ENCODE data around the gene ATP10A.

ATP10A gene

GRCh38 chr15:25849157-25849921 is 13.8 kb downstream of the ATP10A start:
- no peak overlapping the region for H3K14ac ChIP-seq (ENCODE audit: low read length)
- peak overlapping the region; percentile 20 for H3K27ac ChIP-seq (replicated peaks; ENCODE audit: low read length)
- H4K8ac ChIP-seq (ENCODE audit: low read depth, low read length): no peak overlapping the region
- H3K18ac ChIP-seq (ENCODE audit: low read length): no peak overlapping the region
- H3K4me3 ChIP-seq (ENCODE audit: low read length in 2 of 2): no peak overlapping the region
- H2AK5ac ChIP-seq (ENCODE audit: low read depth, low read length): no peak overlapping the region
- no peaks in the 10 kb centered on the region for H3K27me3 ChIP-seq (ENCODE audit: control insufficient read depth in 3 of 3, insufficient read depth in 3 of 3, low read depth in 1 of 3, low read length in 3 of 3)
- no peak overlapping the region for H3K4ac ChIP-seq (ENCODE audit: low read length)
- H4K91ac ChIP-seq (ENCODE audit: low read depth, low read length, poor library complexity): no peak overlapping the region
- H3K9ac ChIP-seq (ENCODE audit: low read depth, low read length, poor library complexity): no peak overlapping the region
- H2BK5ac ChIP-seq (ENCODE audit: low read length): no peak overlapping the region
- WGBS, 2 donors (ENCODE audit: extremely low coverage in 2 of 2, insufficient read length in 2 of 2, insufficient replicate concordance in 1 of 2): no CpG with 5 or more reads among the region's 11 CpGs
- peak overlapping the region; percentile 53 for H2AFZ ChIP-seq (ENCODE audit: low read length)
- H2BK15ac ChIP-seq (ENCODE audit: low read length): no peak overlapping the region
- no peak overlapping the region for H2BK12ac ChIP-seq (ENCODE audit: low read length)
- no peaks in the 10 kb centered on the region for H3K79me1 ChIP-seq (ENCODE audit: low read depth, low read length)
- no peaks in the 10 kb centered on the region for H3K9me3 ChIP-seq (replicated peaks in 1 of 2; ENCODE audit: control insufficient read depth in 2 of 2, insufficient read depth in 1 of 2, low read depth in 1 of 2, low read length in 2 of 2)
- no peak overlapping the region for H3K4me2 ChIP-seq (ENCODE audit: insufficient read depth, low read length, poor library complexity, severe bottlenecking)
- no peaks in the 10 kb centered on the region for H3K36me3 ChIP-seq (replicated peaks in 1 of 2; ENCODE audit: control insufficient read depth in 2 of 2, insufficient read depth in 2 of 2, low read length in 2 of 2)
- H3K23ac ChIP-seq (ENCODE audit: low read depth, low read length, poor library complexity): no peak overlapping the region
- H2BK120ac ChIP-seq (ENCODE audit: low read depth, low read length): no peak overlapping the region
- peaks cover 11 to 18% of the 10 kb centered on the region in 2 donors for H3K4me1 ChIP-seq (ENCODE audit: control insufficient read depth in 2 of 2, insufficient read depth in 1 of 2, low read depth in 1 of 2, low read length in 2 of 2)
- DNase-seq (ENCODE audit: low spot score): no peak

GRCh38 chr15:25848784-25849156 is 14.4 kb downstream of the ATP10A start:
- no peak overlapping the region for H3K4me3 ChIP-seq (ENCODE audit: low read length in 2 of 2)
- no CpG with 5 or more reads among the region's 5 CpGs for WGBS, 2 donors (ENCODE audit: extremely low coverage in 2 of 2, insufficient read length in 2 of 2, insufficient replicate concordance in 1 of 2)
- no peaks in the 10 kb centered on the region for H3K9me3 ChIP-seq (replicated peaks in 1 of 2; ENCODE audit: control insufficient read depth in 2 of 2, insufficient read depth in 1 of 2, low read depth in 1 of 2, low read length in 2 of 2)

GRCh38 chr15:25848325-25848724 is 14.8 kb downstream of the ATP10A start:
- Histone ChIP-seq H2BK15ac (ENCODE audit: low read length) (no peak overlapping the region), H3K4me3 (ENCODE audit: low read length in 2 of 2) (no peak overlapping the region), H3K9me3 (replicated peaks in 1 of 2; ENCODE audit: control insufficient read depth in 2 of 2, insufficient read depth in 1 of 2, low read depth in 1 of 2, low read length in 2 of 2) (no peaks in the 10 kb centered on the region), H3K9ac (ENCODE audit: low read depth, low read length, poor library complexity) (no peak overlapping the region), H2BK120ac (ENCODE audit: low read depth, low read length) (no peak overlapping the region), H2AK5ac (ENCODE audit: low read depth, low read length) (no peak overlapping the region), H2BK5ac (ENCODE audit: low read length) (no peak overlapping the region), H3K79me1 (ENCODE audit: low read depth, low read length) (no peaks in the 10 kb centered on the region), H2BK12ac (ENCODE audit: low read length) (no peak overlapping the region), H3K4ac (ENCODE audit: low read length) (no peak overlapping the region), H3K18ac (ENCODE audit: low read length) (no peak overlapping the region), H3K23ac (ENCODE audit: low read depth, low read length, poor library complexity) (no peak overlapping the region), H3K4me1 (ENCODE audit: control insufficient read depth in 2 of 2, insufficient read depth in 1 of 2, low read depth in 1 of 2, low read length in 2 of 2) (peaks cover 11 to 18% of the 10 kb centered on the region in 2 donors), H3K4me2 (ENCODE audit: insufficient read depth, low read length, poor library complexity, severe bottlenecking) (no peak overlapping the region), H3K14ac (ENCODE audit: low read length) (no peak overlapping the region), H2AFZ (ENCODE audit: low read length) (no peak overlapping the region), H3K36me3 (replicated peaks in 1 of 2; ENCODE audit: control insufficient read depth in 2 of 2, insufficient read depth in 2 of 2, low read length in 2 of 2) (no peaks in the 10 kb centered on the region), H3K27me3 (ENCODE audit: control insufficient read depth in 3 of 3, insufficient read depth in 3 of 3, low read depth in 1 of 3, low read length in 3 of 3) (no peaks in the 10 kb centered on the region), H4K8ac (ENCODE audit: low read depth, low read length) (no peak overlapping the region), H4K91ac (ENCODE audit: low read depth, low read length, poor library complexity) (no peak overlapping the region), H3K27ac (replicated peaks; ENCODE audit: low read length) (no peak overlapping the region)
- WGBS, 2 donors (ENCODE audit: extremely low coverage in 2 of 2, insufficient read length in 2 of 2, insufficient replicate concordance in 1 of 2): no CpG with 5 or more reads among the region's 8 CpGs
- no peak for DNase-seq (ENCODE audit: low spot score)

More at GRCh38 chr15:25848784-25849156, 14.4 kb downstream of the ATP10A start:
- H3K4me1 ChIP-seq (ENCODE audit: control insufficient read depth in 2 of 2, insufficient read depth in 1 of 2, low read depth in 1 of 2, low read length in 2 of 2): peaks cover 11 to 18% of the 10 kb centered on the region in 2 donors
- H3K4ac ChIP-seq (ENCODE audit: low read length): no peak overlapping the region
- H4K91ac ChIP-seq (ENCODE audit: low read depth, low read length, poor library complexity): no peak overlapping the region
- H3K27me3 ChIP-seq (ENCODE audit: control insufficient read depth in 3 of 3, insufficient read depth in 3 of 3, low read depth in 1 of 3, low read length in 3 of 3): no peaks in the 10 kb centered on the region
- H2AK5ac ChIP-seq (ENCODE audit: low read depth, low read length): no peak overlapping the region
- no peak overlapping the region for H3K14ac ChIP-seq (ENCODE audit: low read length)
- peak overlapping the region; percentile 20 for H3K27ac ChIP-seq (replicated peaks; ENCODE audit: low read length)
- peak overlapping the region; percentile 53 for H2AFZ ChIP-seq (ENCODE audit: low read length)
- no peak for DNase-seq (ENCODE audit: low spot score)
- no peak overlapping the region for H3K18ac ChIP-seq (ENCODE audit: low read length)
- H3K79me1 ChIP-seq (ENCODE audit: low read depth, low read length): no peaks in the 10 kb centered on the region
- H2BK15ac ChIP-seq (ENCODE audit: low read length): no peak overlapping the region
- H3K36me3 ChIP-seq (replicated peaks in 1 of 2; ENCODE audit: control insufficient read depth in 2 of 2, insufficient read depth in 2 of 2, low read length in 2 of 2): no peaks in the 10 kb centered on the region
- H4K8ac ChIP-seq (ENCODE audit: low read depth, low read length): no peak overlapping the region
- no peak overlapping the region for H3K9ac ChIP-seq (ENCODE audit: low read depth, low read length, poor library complexity)
- H2BK12ac ChIP-seq (ENCODE audit: low read length): no peak overlapping the region
- H2BK5ac ChIP-seq (ENCODE audit: low read length): no peak overlapping the region
- H2BK120ac ChIP-seq (ENCODE audit: low read depth, low read length): no peak overlapping the region
- no peak overlapping the region for H3K4me2 ChIP-seq (ENCODE audit: insufficient read depth, low read length, poor library complexity, severe bottlenecking)
- no peak overlapping the region for H3K23ac ChIP-seq (ENCODE audit: low read depth, low read length, poor library complexity)

DNA sequence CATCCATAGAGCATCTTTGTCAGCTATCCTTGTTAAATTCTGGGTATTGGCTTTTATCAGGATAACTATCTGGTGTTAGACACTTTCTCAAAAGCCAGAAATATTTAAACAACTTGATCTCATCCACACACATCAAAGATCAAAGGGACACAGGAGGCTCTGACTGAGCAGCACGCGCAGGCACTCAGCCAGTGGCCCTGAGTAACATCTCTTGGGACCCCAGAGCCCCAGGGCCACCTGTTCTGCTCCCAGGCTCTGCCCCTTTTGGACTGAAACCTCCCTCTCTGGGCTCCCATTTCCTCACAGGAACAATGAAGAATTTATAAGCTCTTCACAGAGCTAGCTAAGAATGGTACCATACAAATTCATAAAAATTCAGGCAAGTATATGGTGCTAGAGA is 16.1 kb downstream of the ATP10A start:
- no peak overlapping the region for H2AK5ac ChIP-seq (ENCODE audit: low read depth, low read length)
- H4K91ac ChIP-seq (ENCODE audit: low read depth, low read length, poor library complexity): no peak overlapping the region
- H3K4ac ChIP-seq (ENCODE audit: low read length): no peak overlapping the region
- H2BK120ac ChIP-seq (ENCODE audit: low read depth, low read length): no peak overlapping the region
- H3K4me2 ChIP-seq (ENCODE audit: insufficient read depth, low read length, poor library complexity, severe bottlenecking): no peak overlapping the region
- H3K36me3 ChIP-seq (replicated peaks in 1 of 2; ENCODE audit: control insufficient read depth in 2 of 2, insufficient read depth in 2 of 2, low read length in 2 of 2): no peaks in the 10 kb centered on the region
- H3K23ac ChIP-seq (ENCODE audit: low read depth, low read length, poor library complexity): no peak overlapping the region
- H3K27ac ChIP-seq (replicated peaks; ENCODE audit: low read length): no peak overlapping the region
- no peaks in the 10 kb centered on the region for H3K27me3 ChIP-seq (ENCODE audit: control insufficient read depth in 3 of 3, insufficient read depth in 3 of 3, low read depth in 1 of 3, low read length in 3 of 3)
- H3K79me1 ChIP-seq (ENCODE audit: low read depth, low read length): no peaks in the 10 kb centered on the region
- H3K9ac ChIP-seq (ENCODE audit: low read depth, low read length, poor library complexity): no peak overlapping the region
- no peak for DNase-seq (ENCODE audit: low spot score)
- no peaks in the 10 kb centered on the region for H3K9me3 ChIP-seq (replicated peaks in 1 of 2; ENCODE audit: control insufficient read depth in 2 of 2, insufficient read depth in 1 of 2, low read depth in 1 of 2, low read length in 2 of 2)
- H3K4me1 ChIP-seq (ENCODE audit: control insufficient read depth in 2 of 2, insufficient read depth in 1 of 2, low read depth in 1 of 2, low read length in 2 of 2): peaks cover 9 to 18% of the 10 kb centered on the region in 2 donors
- H3K14ac ChIP-seq (ENCODE audit: low read length): no peak overlapping the region
- no peak overlapping the region for H4K8ac ChIP-seq (ENCODE audit: low read depth, low read length)
- H2BK15ac ChIP-seq (ENCODE audit: low read length): no peak overlapping the region
- no peak overlapping the region for H3K4me3 ChIP-seq (ENCODE audit: low read length in 2 of 2)
- no CpG with 5 or more reads among the region's 2 CpGs for WGBS, 2 donors (ENCODE audit: extremely low coverage in 2 of 2, insufficient read length in 2 of 2, insufficient replicate concordance in 1 of 2)
- no peak overlapping the region for H3K18ac ChIP-seq (ENCODE audit: low read length)
- no peak overlapping the region for H2AFZ ChIP-seq (ENCODE audit: low read length)
- no peak overlapping the region for H2BK12ac ChIP-seq (ENCODE audit: low read length)
- no peak overlapping the region for H2BK5ac ChIP-seq (ENCODE audit: low read length)
